ENCODE measurements around the gene MCCD1. TPM values are rescaled to one million over a fixed set of nuclear protein-coding genes. Genes with fewer than 3 reads are reported as not detected.
"Not testable (repeated sequence)": the region's sequence is repeated elsewhere in the genome, so short reads cannot be mapped to it uniquely, and the experiment has no call there.

The MCCD1 gene
- total and polyA plus RNA-seq, 2 experiments from 2014 or later, result not detected

DNA sequence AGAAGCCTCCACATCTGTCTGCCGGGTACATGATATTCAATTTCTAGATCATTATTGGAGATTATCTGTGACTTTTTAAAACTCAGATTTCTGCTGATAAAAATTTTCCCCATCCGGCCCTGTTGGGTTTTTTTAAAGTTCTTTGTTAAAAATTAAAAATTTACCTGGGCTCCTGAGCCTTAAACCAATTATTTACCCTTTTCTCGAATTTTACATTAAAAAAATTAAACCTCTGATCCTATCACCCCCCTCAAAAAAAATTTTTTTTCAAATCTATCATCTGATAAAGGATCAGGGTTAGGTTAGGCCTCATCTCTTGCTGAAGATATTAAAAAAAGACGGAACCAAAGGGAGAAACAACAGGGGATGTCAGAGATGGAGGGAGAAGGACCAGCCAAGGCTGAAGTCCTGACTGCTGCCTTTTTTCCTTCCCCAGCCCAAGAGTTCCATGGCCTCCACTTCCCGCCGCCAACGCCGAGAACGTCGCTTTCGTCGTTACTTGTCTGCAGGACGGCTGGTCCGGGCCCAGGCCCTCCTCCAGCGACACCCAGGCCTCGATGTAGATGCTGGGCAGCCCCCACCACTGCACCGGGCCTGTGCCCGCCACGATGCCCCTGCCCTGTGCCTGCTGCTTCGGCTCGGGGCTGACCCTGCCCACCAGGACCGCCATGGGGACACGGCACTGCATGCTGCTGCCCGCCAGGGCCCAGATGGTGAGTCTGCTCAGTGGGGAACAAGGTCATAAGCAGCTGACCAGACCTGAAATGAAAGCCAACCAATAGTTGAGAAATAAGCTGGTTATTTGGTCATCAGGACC, 19.2 kb downstream of the MCCD1 start:
- H3K4me1 ChIP-seq (ENCODE audit: insufficient read depth), result peaks cover 10% of the 10 kb centered on the region; the same call in 1 of the 2 replicates
- peaks cover 58% of the 10 kb centered on the region for H3K79me2 ChIP-seq (ENCODE audit: insufficient read depth)
- no peaks in the 10 kb centered on the region for H4K20me1 ChIP-seq (ENCODE audit: insufficient read depth)
- peak overlapping the region; percentile 75 for H3K27ac ChIP-seq
- H2AFZ ChIP-seq, result peak overlapping the region; percentile 88
- TF ChIP-seq EZH2 (IDR thresholded peaks at IDR 0.05; ENCODE audit: insufficient read depth, poor library complexity, severe bottlenecking) (no peak), EZH2phosphoT487 (IDR thresholded peaks at IDR 0.05; ENCODE audit: insufficient read depth, low read depth) (no peak)
- H3K36me3 ChIP-seq (ENCODE audit: low read depth), result peaks cover 9% of the 10 kb centered on the region; the same call in 1 of the 2 replicates
- no peaks in the 10 kb centered on the region for H3K27me3 ChIP-seq (replicated peaks; ENCODE audit: insufficient read depth)
- DNase-seq, result no peak
- WGBS, 2 experiments (ENCODE audit: low coverage in 1 of 2, low lambda C conversion rate in 2 of 2, missing lambda C conversion rate in 2 of 2), result 83 to 84% methylated on average over 23 to 24 of the region's 24 CpGs
- H3K9me3 ChIP-seq (ENCODE audit: low read depth), result no peaks in the 10 kb centered on the region
- in situ Hi-C loops (cut with MboI), result no loop called here
- H3K9me2 ChIP-seq (ENCODE audit: insufficient read depth), result no peaks in the 10 kb centered on the region
- H3K4me2 ChIP-seq (ENCODE audit: unreplicated experiment), result peak overlapping the region; percentile 91
- peaks cover 4% of the 10 kb centered on the region; the same call in 1 of the 2 replicates for H3F3A ChIP-seq (ENCODE audit: insufficient read depth)
- H3K9ac ChIP-seq, result peak overlapping the region; percentile 95
- H3K4me3 ChIP-seq, result peak overlapping the region; percentile 88

DNA sequence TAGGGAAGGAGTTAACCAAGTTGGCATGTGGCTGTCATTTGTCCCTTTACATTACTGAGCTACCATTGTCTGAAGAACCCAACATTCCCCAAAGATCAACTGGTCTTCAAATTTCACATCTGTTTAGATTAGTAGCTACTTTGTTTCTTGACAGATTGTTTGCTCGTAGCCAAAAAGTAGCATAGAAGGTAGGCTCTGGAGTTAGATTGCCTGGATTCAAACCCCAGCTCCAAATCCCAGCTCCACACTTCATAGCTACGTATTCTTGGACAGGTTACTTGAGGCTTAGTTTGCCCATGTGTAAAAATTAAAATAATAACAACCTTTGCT, 19.7 kb downstream of the MCCD1 start:
- no peaks in the 10 kb centered on the region for H4K20me1 ChIP-seq (ENCODE audit: insufficient read depth)
- peak overlapping the region; percentile 91 for H3K4me2 ChIP-seq (ENCODE audit: unreplicated experiment)
- H3K36me3 ChIP-seq (ENCODE audit: low read depth), result peaks cover 15% of the 10 kb centered on the region; the same call in 1 of the 2 replicates
- 96 to 98% methylated on average over 2 of the region's 2 CpGs for WGBS, 2 experiments (ENCODE audit: low coverage in 1 of 2, low lambda C conversion rate in 2 of 2, missing lambda C conversion rate in 2 of 2)
- TF ChIP-seq EZH2phosphoT487 (IDR thresholded peaks at IDR 0.05; ENCODE audit: insufficient read depth, low read depth), result no peak
- H3F3A ChIP-seq (ENCODE audit: insufficient read depth), result peaks cover 4% of the 10 kb centered on the region; the same call in 1 of the 2 replicates
- H3K9ac ChIP-seq, result peak overlapping the region; percentile 95; the same call in 1 of the 2 replicates
- H3K4me1 ChIP-seq (ENCODE audit: insufficient read depth), result peaks cover 10% of the 10 kb centered on the region; the same call in 1 of the 2 replicates
- H3K9me3 ChIP-seq (ENCODE audit: low read depth), result no peaks in the 10 kb centered on the region
- H3K4me3 ChIP-seq, result peak overlapping the region; percentile 88
- in situ Hi-C loops (cut with MboI), result no loop called here
- no peaks in the 10 kb centered on the region for H3K9me2 ChIP-seq (ENCODE audit: insufficient read depth)
- H3K27me3 ChIP-seq (replicated peaks; ENCODE audit: insufficient read depth), result no peaks in the 10 kb centered on the region
- DNase-seq, result no peak
- no peak overlapping the region for H3K27ac ChIP-seq
- H3K79me2 ChIP-seq (ENCODE audit: insufficient read depth), result peaks cover 58% of the 10 kb centered on the region
- no peak overlapping the region for H2AFZ ChIP-seq

DNA sequence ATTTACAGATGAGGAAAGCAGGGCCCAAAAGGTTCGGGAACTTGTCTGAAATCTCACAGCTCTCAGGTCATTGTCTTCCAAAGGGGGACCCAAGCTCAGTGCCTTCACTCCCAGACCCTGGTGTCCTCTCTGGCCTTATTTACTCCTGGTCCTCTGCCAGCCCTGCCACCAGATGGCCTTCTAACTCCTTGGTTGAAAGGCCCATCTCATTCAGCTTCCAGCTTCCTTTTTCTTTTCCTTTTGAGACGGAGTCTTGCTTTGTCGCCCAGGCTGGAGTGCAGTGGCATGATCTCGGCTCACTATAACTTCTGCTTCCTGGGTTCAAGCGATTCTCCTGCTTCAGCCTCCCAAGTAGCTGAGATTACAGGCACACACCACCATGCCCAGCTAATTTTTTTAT, 22.6 kb downstream of the MCCD1 start:
- H4K20me1 ChIP-seq (ENCODE audit: insufficient read depth); in situ Hi-C loops (cut with MboI); H3K9me3 ChIP-seq (ENCODE audit: low read depth); H3K9ac ChIP-seq; H2AFZ ChIP-seq; H3K4me2 ChIP-seq (ENCODE audit: unreplicated experiment); H3K27ac ChIP-seq; H3K9me2 ChIP-seq (ENCODE audit: insufficient read depth); H3K4me3 ChIP-seq; H3F3A ChIP-seq (ENCODE audit: insufficient read depth); H3K27me3 ChIP-seq (replicated peaks; ENCODE audit: insufficient read depth): not testable (repeated sequence)
- peak; percentile 60 for DNase-seq
- peaks cover 71% of the 10 kb centered on the region for H3K79me2 ChIP-seq (ENCODE audit: insufficient read depth)
- H3K36me3 ChIP-seq (ENCODE audit: low read depth), result peaks cover 28% of the 10 kb centered on the region
- H3K4me1 ChIP-seq (ENCODE audit: insufficient read depth), result peaks cover 10% of the 10 kb centered on the region; the same call in 1 of the 2 replicates
- 70 to 73% methylated on average over 5 of the region's 5 CpGs for WGBS, 2 experiments (ENCODE audit: low coverage in 1 of 2, low lambda C conversion rate in 2 of 2, missing lambda C conversion rate in 2 of 2)

DNA sequence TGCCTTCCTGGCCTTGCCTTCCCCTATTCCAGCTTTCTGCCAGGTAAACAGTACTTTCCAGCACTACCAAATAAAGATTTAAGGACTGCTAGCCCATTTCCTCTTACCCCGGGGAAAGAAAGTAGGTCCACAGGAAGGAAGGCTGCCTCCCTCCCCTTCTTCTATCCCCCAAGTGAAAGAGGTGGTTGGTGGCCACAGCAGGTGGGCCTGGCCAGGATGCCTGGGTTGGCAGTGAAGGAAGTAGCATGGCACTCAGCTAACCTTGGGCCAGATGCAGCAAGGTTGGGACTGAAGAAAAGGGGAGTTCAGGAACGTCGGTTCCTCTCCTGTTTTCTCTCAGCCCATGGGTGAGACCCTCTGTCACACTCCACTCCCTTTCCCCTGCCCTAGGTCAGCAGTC, 27.5 kb downstream of the MCCD1 start:
- Histone ChIP-seq H3K9me2 (ENCODE audit: insufficient read depth) (no peaks in the 10 kb centered on the region), H3K9ac (no peak overlapping the region), H3K4me3 (no peak overlapping the region), H3K27me3 (replicated peaks; ENCODE audit: insufficient read depth) (no peaks in the 10 kb centered on the region), H3K27ac (no peak overlapping the region), H4K20me1 (ENCODE audit: insufficient read depth) (no peaks in the 10 kb centered on the region), H3K36me3 (ENCODE audit: low read depth) (peaks cover 22% of the 10 kb centered on the region), H3K79me2 (ENCODE audit: insufficient read depth) (peaks cover 32% of the 10 kb centered on the region), H3F3A (ENCODE audit: insufficient read depth) (peaks cover 26% of the 10 kb centered on the region), H2AFZ (no peak overlapping the region), H3K9me3 (ENCODE audit: low read depth) (no peaks in the 10 kb centered on the region), H3K4me2 (ENCODE audit: unreplicated experiment) (no peak overlapping the region), H3K4me1 (ENCODE audit: insufficient read depth) (peaks cover 30% of the 10 kb centered on the region)
- TF ChIP-seq EZH2phosphoT487 (IDR thresholded peaks at IDR 0.05; ENCODE audit: insufficient read depth, low read depth) (no peak), EZH2 (IDR thresholded peaks at IDR 0.05; ENCODE audit: insufficient read depth, poor library complexity, severe bottlenecking) (no peak)
- DNase-seq, result no peak
- in situ Hi-C loops (cut with MboI), result no loop called here
- WGBS, 2 experiments (ENCODE audit: low coverage in 1 of 2, low lambda C conversion rate in 2 of 2, missing lambda C conversion rate in 2 of 2), result 87 to 93% methylated on average over 3 of the region's 3 CpGs
